SK-N-SH (cell line): ENCODE measurements around the gene DAB1. TPM values are rescaled to one million over a fixed set of nuclear protein-coding genes. Genes with fewer than 3 reads are reported as not detected.

ENCODE experiments used
- CTCF ChIA-PET: fragments of 300-600, 350-600 bp; formaldehyde crosslinking; extraction: SDS; loops from one replicate; lab custom pipeline; 2021; lab: Yijun Ruan, JAX
- POLR2A ChIA-PET: fragments of 350-600 bp; sonication (Branson Sonifier 250); formaldehyde crosslinking; extraction: SDS; loops from one replicate; lab custom pipeline; 2020; ENCODE audit warnings: antibody characterized with exemption, inconsistent platforms; lab: Yijun Ruan, JAX
- DNase-seq: peaks from one replicate; pipeline ENCODE4 v3.0.0; 2012
- H2AFZ ChIP-seq: fragments of 200-600 bp; sonication (generic); 2 replicates; pipeline ENCODE4 v1.8.1; 2016; ENCODE audit warnings: antibody characterized with exemption, mild to moderate bottlenecking, low read depth
- H3F3A ChIP-seq: fragments of 200-600 bp; sonication (generic); replicated peaks from 2 replicates; pipeline ENCODE3; 2016; ENCODE audit warnings: antibody characterized with exemption, mild to moderate bottlenecking; ENCODE audit not compliant: insufficient read depth
- H3K27ac ChIP-seq, 2 experiments: fragments of 200-500 bp in 1 of 2; fragments of 200-600 bp in 1 of 2; sonication (Bioruptor generic) in 1 of 2; sonication (generic), shearing (Covaris generic) in 1 of 2; 2 replicates each; pipeline versions ENCODE4 v1.5.1 to v1.6.1; 2014 to 2016; ENCODE audit warnings: low read depth in 2 of 2, inconsistent platforms in 1 of 2, low read length in 1 of 2, mild to moderate bottlenecking in 1 of 2, mixed read lengths in 1 of 2
- H3K27me3 ChIP-seq: fragments of 200-600 bp; sonication (generic), shearing (Covaris generic); 2 replicates; pipeline ENCODE4 v1.6.1; 2016; ENCODE audit warnings: mixed run types; ENCODE audit not compliant: insufficient read depth
- H3K36me3 ChIP-seq, 2 experiments: fragments of 200-500 bp in 1 of 2; fragments of 200-600 bp in 1 of 2; sonication (Bioruptor generic) in 1 of 2; sonication (generic) in 1 of 2; replicated peaks in 1 of 2; 2 replicates each; pipeline versions ENCODE3 to v1.5.1; 2014 to 2016; ENCODE audit warnings: low read length in 1 of 2, mild to moderate bottlenecking in 1 of 2; ENCODE audit not compliant: insufficient read depth in 2 of 2, control insufficient read depth in 1 of 2
- H3K4me1 ChIP-seq, 2 experiments: fragments of 200-500 bp in 1 of 2; fragments of 200-600 bp in 1 of 2; sonication (Bioruptor generic) in 1 of 2; sonication (generic), shearing (Covaris generic) in 1 of 2; 2 replicates each; pipeline versions ENCODE4 v1.5.1 to v1.6.1; 2014 to 2016; ENCODE audit warnings: low read depth in 1 of 2, low read length in 1 of 2, mixed run types in 1 of 2; ENCODE audit not compliant: insufficient read depth in 2 of 2, control insufficient read depth in 1 of 2
- H3K4me2 ChIP-seq: fragments of 200-600 bp; sonication (generic), shearing (Covaris generic); 2 replicates; pipeline ENCODE4 v1.6.1; 2017; ENCODE audit warnings: mixed run types
- H3K4me3 ChIP-seq, 2 experiments: fragments of 200-500 bp in 1 of 2; fragments of 200-600 bp in 1 of 2; sonication (Bioruptor generic) in 1 of 2; sonication (generic), shearing (Covaris generic) in 1 of 2; 2 replicates each; pipeline versions ENCODE4 v1.5.1 to v1.8.1; 2014 to 2016; ENCODE audit warnings: low read depth in 2 of 2, inconsistent platforms in 1 of 2, low read length in 1 of 2, mild to moderate bottlenecking in 1 of 2, mixed read lengths in 1 of 2, moderate library complexity in 1 of 2
- H3K79me2 ChIP-seq: fragments of 200-600 bp; sonication (generic); 2 replicates; pipeline ENCODE4 v1.8.1; 2017; ENCODE audit warnings: mild to moderate bottlenecking; ENCODE audit not compliant: insufficient read depth
- H3K9ac ChIP-seq: fragments of 200-600 bp; sonication (generic); 2 replicates; pipeline ENCODE4 v1.6.1; 2017; ENCODE audit warnings: mixed run types
- H3K9me2 ChIP-seq: fragments of 200-600 bp; sonication (generic); 2 replicates; pipeline ENCODE4 v1.6.1; 2017; ENCODE audit warnings: mixed run types
- H3K9me3 ChIP-seq: fragments of 200-600 bp; sonication (generic); 2 replicates; pipeline ENCODE4 v1.6.1; 2017; ENCODE audit warnings: mixed run types, mild to moderate bottlenecking, moderate library complexity
- H4K20me1 ChIP-seq: fragments of 200-600 bp; sonication (generic); 2 replicates; pipeline ENCODE4 v1.6.1; 2017; ENCODE audit warnings: mild to moderate bottlenecking, mixed run types; ENCODE audit not compliant: insufficient read depth
- EP300 ChIP-seq, 2 experiments: IDR thresholded peaks; 2 replicates each; pipeline versions ENCODE4 v1.4.0 to v1.6.1; 2012; ENCODE audit warnings: borderline replicate concordance in 1 of 2, low read depth in 1 of 2, low read length in 1 of 2
- FOSL2 ChIP-seq: IDR thresholded peaks from 2 replicates; pipeline ENCODE4 v1.4.0; 2012; ENCODE audit warnings: low read depth, mild to moderate bottlenecking, moderate library complexity, borderline replicate concordance
- FOXJ3 ChIP-seq: sonication (generic); formaldehyde crosslinking; IDR thresholded peaks from 2 replicates; pipeline ENCODE4 v1.5.1; 2020; ENCODE audit warnings: mild to moderate bottlenecking, missing genetic modification reagents
- GABPA ChIP-seq: IDR thresholded peaks from 2 replicates; pipeline ENCODE4 v1.4.0; 2012; ENCODE audit warnings: low read depth, mild to moderate bottlenecking
- GATA2 ChIP-seq: sonication (generic); formaldehyde crosslinking; IDR thresholded peaks from 2 replicates; pipeline ENCODE4 v1.5.0; 2020; ENCODE audit warnings: mild to moderate bottlenecking, missing genetic modification reagents
- MEF2A ChIP-seq: IDR thresholded peaks from 2 replicates; pipeline ENCODE4 v1.4.0; 2012; ENCODE audit warnings: low read depth, borderline replicate concordance
- NFIC ChIP-seq: IDR thresholded peaks from 2 replicates; pipeline ENCODE4 v1.4.0; 2012; ENCODE audit warnings: borderline replicate concordance
- POLR2AphosphoS5 ChIP-seq: IDR thresholded peaks from 2 replicates; pipeline ENCODE4 v1.6.1; 2012; ENCODE audit warnings: low read depth, low read length
- RFX5 ChIP-seq: IDR thresholded peaks from 2 replicates; pipeline ENCODE4 v1.6.1; 2012; ENCODE audit warnings: mild to moderate bottlenecking, improper control_type of control experiment, low read length
- RXRA ChIP-seq: IDR thresholded peaks from 2 replicates; pipeline ENCODE4 v1.4.0; 2012; ENCODE audit warnings: low read depth, mild to moderate bottlenecking, borderline replicate concordance
- SMC3 ChIP-seq: IDR thresholded peaks from 2 replicates; pipeline ENCODE4 v1.6.1; 2012; ENCODE audit warnings: low read depth, low read length, improper control_type of control experiment
- TAF1 ChIP-seq: IDR thresholded peaks from 2 replicates; pipeline ENCODE4 v1.6.1; 2012; ENCODE audit warnings: low read depth, mild to moderate bottlenecking, low read length, moderate library complexity, borderline replicate concordance
- TCF12 ChIP-seq: IDR thresholded peaks from 2 replicates; pipeline ENCODE4 v1.4.0; 2012
- WGBS: methylation state at CpG from one replicate; pipeline ENCODE4 v1.1.6; 2017; ENCODE audit warnings: low lambda C conversion rate; 5-methylcytosine and 5-hydroxymethylcytosine counted together
- polyA plus RNA-seq, 3 experiments: library from polyadenylated mRNA; depleted of rRNA; stranded (reverse); fragments of >200 nt; gene quantifications; 2 replicates each; pipeline ENCODE4 v1.2.3, GENCODE V29; 2012
- TF ChIP-seq, protein P1 (sequence below): IDR thresholded peaks from 2 replicates; pipeline ENCODE4; 2012
- TF ChIP-seq, protein P2 (sequence below): fragments of 200-600 bp; sonication (generic); IDR thresholded peaks from 2 replicates; pipeline ENCODE4 v1.6.1; 2017; ENCODE audit warnings: antibody characterized with exemption, mild to moderate bottlenecking, moderate library complexity
- TF ChIP-seq, protein P3 (sequence below): fragments of 150-350 bp; IDR thresholded peaks from 2 replicates; pipeline ENCODE4 v1.6.1; 2016; ENCODE audit warnings: mild to moderate bottlenecking, low read depth, low read length
- TF ChIP-seq, protein P4 (sequence below): IDR thresholded peaks from 2 replicates; pipeline ENCODE4 v1.4.0; 2012; ENCODE audit warnings: low read depth
- TF ChIP-seq, protein P5 (sequence below): fragments of 150-350 bp; IDR thresholded peaks from 2 replicates; pipeline ENCODE4 v1.6.1; 2017; ENCODE audit warnings: antibody characterized with exemption, low read length, low read depth, borderline replicate concordance

The DAB1 gene
- polyA plus RNA-seq, 1 of the 3 experiments (the other 2 are of a cell fraction): 2.9 TPM

DNA sequence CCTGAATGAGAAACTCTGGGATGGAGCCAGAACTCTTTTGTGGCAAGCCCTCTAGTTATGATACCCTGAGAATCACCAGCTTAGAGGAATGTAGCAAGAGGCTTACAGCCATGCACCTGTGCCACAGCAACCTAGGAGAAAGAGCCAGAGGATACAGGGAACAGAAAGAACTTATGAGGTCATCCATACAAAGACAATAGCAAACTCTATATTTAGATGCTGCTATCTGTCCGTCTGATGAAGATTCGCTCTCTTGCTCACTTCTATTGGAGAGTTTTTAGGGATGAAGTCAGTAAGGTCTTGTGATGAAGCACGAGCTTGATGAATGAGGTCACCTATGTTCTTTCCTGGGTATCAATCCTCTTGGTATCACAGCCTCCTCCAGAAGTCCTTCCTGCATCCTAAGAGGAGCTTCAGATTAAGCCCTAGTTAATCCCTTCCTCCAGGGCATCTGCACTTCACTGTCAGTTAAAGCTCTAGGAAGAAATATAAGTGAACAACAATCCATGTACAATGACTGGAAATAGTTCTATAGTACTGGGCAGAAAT, 185.6 kb downstream of the DAB1 start:
- no peak overlapping the region for H3K27ac ChIP-seq
- 42% methylated on average over 3 of the region's 3 CpGs for WGBS
- POLR2A ChIA-PET: no interaction called here

DNA sequence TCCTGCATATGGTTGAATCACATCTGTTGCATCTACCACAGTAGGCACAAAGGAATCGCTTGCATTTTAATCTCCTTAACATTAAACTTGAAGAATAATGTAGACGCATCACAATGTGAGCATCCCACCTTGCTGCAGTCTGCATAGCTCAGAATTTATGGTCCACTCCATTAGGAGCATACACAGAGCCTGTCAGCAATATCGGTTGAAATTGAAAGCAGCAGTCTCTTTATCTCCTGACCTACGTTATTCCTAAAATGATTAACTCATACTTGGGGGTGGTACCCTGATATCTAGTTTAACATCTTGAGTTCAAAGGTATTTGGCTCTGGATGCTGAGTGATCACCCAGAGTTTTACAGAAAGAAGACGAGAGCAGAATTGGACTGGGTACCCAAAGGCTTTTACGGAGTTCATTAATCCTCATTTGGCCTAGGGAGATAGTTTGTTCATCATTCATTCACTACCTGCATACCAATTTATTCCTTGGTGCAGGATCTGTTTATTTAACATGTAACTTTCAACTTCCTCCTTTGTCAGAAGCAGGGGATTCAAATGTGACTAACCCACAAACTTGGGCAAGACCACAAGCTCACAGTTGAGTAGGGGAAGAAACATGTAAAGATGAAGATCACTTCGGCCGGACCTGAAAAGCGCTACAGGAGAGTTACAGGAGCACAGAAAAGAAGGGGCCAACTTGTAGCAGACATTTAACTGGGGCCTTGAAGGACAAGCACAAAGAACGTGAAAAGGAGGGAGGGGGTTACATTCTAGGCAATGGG, 187.9 kb downstream of the DAB1 start:
- H3K9me2 ChIP-seq: no peaks in the 10 kb centered on the region
- H3K79me2 ChIP-seq: no peaks in the 10 kb centered on the region
- no peaks in the 10 kb centered on the region for H3K9me3 ChIP-seq
- 80% methylated on average over 10 of the region's 10 CpGs for WGBS
- no peak overlapping the region for H2AFZ ChIP-seq
- no peak overlapping the region for H3K4me3 ChIP-seq
- no peak overlapping the region for H3K4me2 ChIP-seq
- no peaks in the 10 kb centered on the region for H4K20me1 ChIP-seq
- ChIA-PET CTCF (no interaction called here), POLR2A (no interaction called here)
- H3K9ac ChIP-seq: no peak overlapping the region
- DNase-seq: no peak
- no peaks in the 10 kb centered on the region for H3K4me1 ChIP-seq
- H3K27me3 ChIP-seq: no peaks in the 10 kb centered on the region
- H3K27ac ChIP-seq: no peak overlapping the region
- H3K36me3 ChIP-seq: no peaks in the 10 kb centered on the region
- H3F3A ChIP-seq: no peaks in the 10 kb centered on the region
- no peak for TF ChIP-seq TCF12
- TF ChIP-seq, protein P1, sequence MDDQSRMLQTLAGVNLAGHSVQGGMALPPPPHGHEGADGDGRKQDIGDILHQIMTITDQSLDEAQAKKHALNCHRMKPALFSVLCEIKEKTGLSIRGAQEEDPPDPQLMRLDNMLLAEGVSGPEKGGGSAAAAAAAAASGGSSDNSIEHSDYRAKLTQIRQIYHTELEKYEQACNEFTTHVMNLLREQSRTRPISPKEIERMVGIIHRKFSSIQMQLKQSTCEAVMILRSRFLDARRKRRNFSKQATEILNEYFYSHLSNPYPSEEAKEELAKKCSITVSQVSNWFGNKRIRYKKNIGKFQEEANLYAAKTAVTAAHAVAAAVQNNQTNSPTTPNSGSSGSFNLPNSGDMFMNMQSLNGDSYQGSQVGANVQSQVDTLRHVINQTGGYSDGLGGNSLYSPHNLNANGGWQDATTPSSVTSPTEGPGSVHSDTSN: no peak
- TF ChIP-seq, protein P2, sequence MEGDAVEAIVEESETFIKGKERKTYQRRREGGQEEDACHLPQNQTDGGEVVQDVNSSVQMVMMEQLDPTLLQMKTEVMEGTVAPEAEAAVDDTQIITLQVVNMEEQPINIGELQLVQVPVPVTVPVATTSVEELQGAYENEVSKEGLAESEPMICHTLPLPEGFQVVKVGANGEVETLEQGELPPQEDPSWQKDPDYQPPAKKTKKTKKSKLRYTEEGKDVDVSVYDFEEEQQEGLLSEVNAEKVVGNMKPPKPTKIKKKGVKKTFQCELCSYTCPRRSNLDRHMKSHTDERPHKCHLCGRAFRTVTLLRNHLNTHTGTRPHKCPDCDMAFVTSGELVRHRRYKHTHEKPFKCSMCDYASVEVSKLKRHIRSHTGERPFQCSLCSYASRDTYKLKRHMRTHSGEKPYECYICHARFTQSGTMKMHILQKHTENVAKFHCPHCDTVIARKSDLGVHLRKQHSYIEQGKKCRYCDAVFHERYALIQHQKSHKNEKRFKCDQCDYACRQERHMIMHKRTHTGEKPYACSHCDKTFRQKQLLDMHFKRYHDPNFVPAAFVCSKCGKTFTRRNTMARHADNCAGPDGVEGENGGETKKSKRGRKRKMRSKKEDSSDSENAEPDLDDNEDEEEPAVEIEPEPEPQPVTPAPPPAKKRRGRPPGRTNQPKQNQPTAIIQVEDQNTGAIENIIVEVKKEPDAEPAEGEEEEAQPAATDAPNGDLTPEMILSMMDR: no peak
- TF ChIP-seq FOSL2: no peak
- TF ChIP-seq EP300 (IDR thresholded peaks at IDR 0.05; ENCODE audit: borderline replicate concordance in 1 of 2, low read depth in 1 of 2, low read length in 1 of 2): no peak
- TF ChIP-seq GATA2: no peak
- TF ChIP-seq TAF1: no peak
- TF ChIP-seq, protein P3, sequence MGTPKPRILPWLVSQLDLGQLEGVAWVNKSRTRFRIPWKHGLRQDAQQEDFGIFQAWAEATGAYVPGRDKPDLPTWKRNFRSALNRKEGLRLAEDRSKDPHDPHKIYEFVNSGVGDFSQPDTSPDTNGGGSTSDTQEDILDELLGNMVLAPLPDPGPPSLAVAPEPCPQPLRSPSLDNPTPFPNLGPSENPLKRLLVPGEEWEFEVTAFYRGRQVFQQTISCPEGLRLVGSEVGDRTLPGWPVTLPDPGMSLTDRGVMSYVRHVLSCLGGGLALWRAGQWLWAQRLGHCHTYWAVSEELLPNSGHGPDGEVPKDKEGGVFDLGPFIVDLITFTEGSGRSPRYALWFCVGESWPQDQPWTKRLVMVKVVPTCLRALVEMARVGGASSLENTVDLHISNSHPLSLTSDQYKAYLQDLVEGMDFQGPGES: no peak
- TF ChIP-seq, protein P4, sequence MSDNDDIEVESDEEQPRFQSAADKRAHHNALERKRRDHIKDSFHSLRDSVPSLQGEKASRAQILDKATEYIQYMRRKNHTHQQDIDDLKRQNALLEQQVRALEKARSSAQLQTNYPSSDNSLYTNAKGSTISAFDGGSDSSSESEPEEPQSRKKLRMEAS: no peak
- TF ChIP-seq SMC3: no peak

More for the DNA sequence above, 185.6 kb downstream of the DAB1 start:
- H3K36me3 ChIP-seq: no peaks in the 10 kb centered on the region
- H3K79me2 ChIP-seq: no peaks in the 10 kb centered on the region
- CTCF ChIA-PET: no interaction called here
- H3K4me2 ChIP-seq: no peak overlapping the region
- TF ChIP-seq POLR2AphosphoS5 (no peak), FOXJ3 (CRISPR knock-in tag) (no peak), RFX5 (no peak), RXRA (no peak), GABPA (no peak), MEF2A (no peak), NFIC (no peak)
- TF ChIP-seq, protein P1: no peak
- TF ChIP-seq, protein P5, sequence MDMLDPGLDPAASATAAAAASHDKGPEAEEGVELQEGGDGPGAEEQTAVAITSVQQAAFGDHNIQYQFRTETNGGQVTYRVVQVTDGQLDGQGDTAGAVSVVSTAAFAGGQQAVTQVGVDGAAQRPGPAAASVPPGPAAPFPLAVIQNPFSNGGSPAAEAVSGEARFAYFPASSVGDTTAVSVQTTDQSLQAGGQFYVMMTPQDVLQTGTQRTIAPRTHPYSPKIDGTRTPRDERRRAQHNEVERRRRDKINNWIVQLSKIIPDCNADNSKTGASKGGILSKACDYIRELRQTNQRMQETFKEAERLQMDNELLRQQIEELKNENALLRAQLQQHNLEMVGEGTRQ: no peak
- TF ChIP-seq, protein P3: no peak
- H3K4me3 ChIP-seq: no peak overlapping the region
- H3K9me2 ChIP-seq: no peaks in the 10 kb centered on the region
- H3K9ac ChIP-seq: no peak overlapping the region
- H3K9me3 ChIP-seq: no peaks in the 10 kb centered on the region
- no peaks in the 10 kb centered on the region for H3K4me1 ChIP-seq
- H4K20me1 ChIP-seq: no peaks in the 10 kb centered on the region
- no peak for DNase-seq
- H3F3A ChIP-seq: no peaks in the 10 kb centered on the region
- H2AFZ ChIP-seq: no peak overlapping the region
- no peaks in the 10 kb centered on the region for H3K27me3 ChIP-seq
